HepG2 (cell line): ENCODE data around the gene PSMC2. TPM values are rescaled to one million over a fixed set of nuclear protein-coding genes. Genes with fewer than 3 reads are reported as not detected.

Source experiments
- CHCHD3 ChIP-seq: sonication (generic); formaldehyde crosslinking; IDR thresholded peaks from 2 replicates; pipeline ENCODE4 v1.8.0; 2022; ENCODE audit warnings: mild to moderate bottlenecking, missing genetic modification reagents, moderate library complexity
- DNMT1 ChIP-seq: sonication (generic); formaldehyde crosslinking; IDR thresholded peaks from 2 replicates; pipeline ENCODE4 v1.5.1; 2020; ENCODE audit warnings: mild to moderate bottlenecking, missing genetic modification reagents
- ESRRA ChIP-seq: sonication (generic); formaldehyde crosslinking; IDR thresholded peaks from 2 replicates; pipeline ENCODE4 v1.5.1; 2020; ENCODE audit warnings: mild to moderate bottlenecking, low read depth, missing genetic modification reagents
- HDAC2 ChIP-seq: sonication (generic); formaldehyde crosslinking; IDR thresholded peaks from 2 replicates; pipeline ENCODE4 v1.4.0; 2020; ENCODE audit warnings: missing genetic modification reagents
- HES4 ChIP-seq: sonication (generic); formaldehyde crosslinking; IDR thresholded peaks from 2 replicates; pipeline ENCODE4 v1.9.0; 2021; ENCODE audit warnings: mild to moderate bottlenecking, missing genetic modification reagents, borderline replicate concordance
- HNRNPL ChIP-seq: fragments of 200-400 bp; formaldehyde crosslinking; IDR thresholded peaks from 2 replicates; pipeline ENCODE4 v1.6.1; 2017; ENCODE audit warnings: mild to moderate bottlenecking, low read depth, low read length
- KDM5B ChIP-seq: sonication (generic); formaldehyde crosslinking; IDR thresholded peaks from 2 replicates; pipeline ENCODE4 v1.4.0; 2020; ENCODE audit warnings: missing genetic modification reagents, mild to moderate bottlenecking, borderline replicate concordance
- KLF11 ChIP-seq: IDR thresholded peaks from 2 replicates; pipeline ENCODE4 v1.6.1; 2016; ENCODE audit warnings: missing compliant biosample characterization
- MEIS2 ChIP-seq: sonication (generic); formaldehyde crosslinking; IDR thresholded peaks from 2 replicates; pipeline ENCODE4 v1.9.0; 2021; ENCODE audit warnings: mild to moderate bottlenecking, missing genetic modification reagents
- MTF1 ChIP-seq: sonication (generic); formaldehyde crosslinking; IDR thresholded peaks from 2 replicates; pipeline ENCODE4 v1.5.0; 2020; ENCODE audit warnings: missing genetic modification reagents
- NONO ChIP-seq, 2 experiments: fragments of 450-650 bp in 1 of 2; sonication (generic) in 1 of 2; formaldehyde crosslinking in 1 of 2; IDR thresholded peaks in 1 of 2; conservative IDR thresholded peaks in 1 of 2; 2 replicates each; pipeline versions ENCODE4 v1.6.1 to v1.8.0; 2017 to 2022; ENCODE audit warnings: mild to moderate bottlenecking in 1 of 2, missing genetic modification reagents in 1 of 2, moderate library complexity in 1 of 2
- PITX1 ChIP-seq: sonication (generic); formaldehyde crosslinking; IDR thresholded peaks from 2 replicates; pipeline ENCODE4 v1.5.1; 2020; ENCODE audit warnings: mild to moderate bottlenecking, missing genetic modification reagents
- SALL2 ChIP-seq: sonication (generic); formaldehyde crosslinking; IDR thresholded peaks from 2 replicates; pipeline ENCODE4 v1.8.1; 2023; ENCODE audit warnings: mild to moderate bottlenecking, missing genetic modification reagents, inconsistent platforms
- SIN3A ChIP-seq: IDR thresholded peaks from 2 replicates; pipeline ENCODE4 v1.6.1; 2011; ENCODE audit warnings: low read depth, mild to moderate bottlenecking, control low read depth, low read length, borderline replicate concordance
- SMYD3 ChIP-seq: sonication (generic); formaldehyde crosslinking; IDR thresholded peaks from 2 replicates; pipeline ENCODE4 v1.8.1; 2023; ENCODE audit warnings: mild to moderate bottlenecking, missing genetic modification reagents
- TEAD2 ChIP-seq: sonication (generic); formaldehyde crosslinking; IDR thresholded peaks from 2 replicates; pipeline ENCODE4 v1.9.0; 2021; ENCODE audit warnings: missing genetic modification reagents
- TRIM22 ChIP-seq: fragments of 450-650 bp; IDR thresholded peaks from 2 replicates; pipeline ENCODE4 v1.6.1; 2017
- ZBTB10 ChIP-seq: sonication (generic); formaldehyde crosslinking; IDR thresholded peaks from 2 replicates; pipeline ENCODE4 v1.4.0; 2020; ENCODE audit warnings: missing genetic modification reagents, borderline replicate concordance
- ZBTB37 ChIP-seq: sonication (generic); formaldehyde crosslinking; IDR thresholded peaks from 2 replicates; pipeline ENCODE4 v1.4.0; 2020; ENCODE audit warnings: mild to moderate bottlenecking, missing genetic modification reagents
- ZFY ChIP-seq: sonication (generic); formaldehyde crosslinking; IDR thresholded peaks from 2 replicates; pipeline ENCODE4 v1.4.0; 2020; ENCODE audit warnings: missing genetic modification reagents
- ZMYM2 ChIP-seq: sonication (generic); formaldehyde crosslinking; IDR thresholded peaks from 2 replicates; pipeline ENCODE4 v1.8.0; 2022; ENCODE audit warnings: mild to moderate bottlenecking, missing genetic modification reagents
- ZNF138 ChIP-seq: sonication (generic); formaldehyde crosslinking; IDR thresholded peaks from 2 replicates; pipeline ENCODE4 v1.5.0; 2020; ENCODE audit warnings: mild to moderate bottlenecking, low read depth, missing genetic modification reagents
- ZNF3 ChIP-seq: IDR thresholded peaks from 2 replicates; pipeline ENCODE4 v1.7.0; 2017; ENCODE audit warnings: inconsistent platforms
- ZNF775 ChIP-seq: sonication (generic); formaldehyde crosslinking; IDR thresholded peaks from 2 replicates; pipeline ENCODE4 v1.4.0; 2020; ENCODE audit warnings: missing genetic modification reagents, mild to moderate bottlenecking, moderate library complexity, borderline replicate concordance
- ZNF790 ChIP-seq: sonication (generic); formaldehyde crosslinking; IDR thresholded peaks from 2 replicates; pipeline ENCODE4 v1.8.0; 2022; ENCODE audit warnings: missing genetic modification reagents, mild to moderate bottlenecking, borderline replicate concordance
- ZNF841 ChIP-seq: sonication (generic); formaldehyde crosslinking; IDR thresholded peaks from 2 replicates; pipeline ENCODE4 v1.8.1; 2023; ENCODE audit warnings: missing genetic modification reagents, borderline replicate concordance
- polyA plus RNA-seq, 8 experiments: library from polyadenylated mRNA; depleted of rRNA in 3 of 8; stranded (reverse) in 7 of 8; unstranded in 1 of 8; fragments of >200 nt; fragmentation: Illumina TruSeq in 4 of 8; extraction: Trizol in 4 of 8; gene quantifications; 2 replicates each; pipeline versions ENCODE4 v1.2.1 to v1.2.3, GENCODE V29; 2011 to 2016; ENCODE audit warnings: low read depth in 4 of 8, missing spikeins in 1 of 8, mixed read lengths in 1 of 8; ENCODE audit not compliant: insufficient read depth in 1 of 8
- total RNA-seq, 5 experiments: library from RNA; depleted of rRNA; stranded (reverse); fragments of >200 nt; fragmentation: Illumina TruSeq; extraction: Trizol; gene quantifications; 2 replicates each; pipeline ENCODE4 v1.2.3, GENCODE V29; 2016; ENCODE audit warnings: low read depth in 1 of 5

The PSMC2 gene
- total and polyA plus RNA-seq, 2 of the 13 experiments (the other 11 are each of a cell fraction or from before 2014, with no cell fraction given) = 89.9 to 181 TPM

GRCh38 chr7:103344453-103345149 is 2.8 kb upstream of the PSMC2 start, which contains the start of gene DNAJC2 (continued):
- peak; percentile 70 for TF ChIP-seq MEIS2
- no peak for TF ChIP-seq ESRRA (CRISPR knock-in tag)
- peak; percentile 88 for TF ChIP-seq ZFY
- TF ChIP-seq ZNF138 = no peak
- TF ChIP-seq CHCHD3 (CRISPR knock-in tag) = peak; percentile 72; the same call in 1 of the 2 replicates
- peak; percentile 98 for TF ChIP-seq SIN3A
- TF ChIP-seq HES4 = peak; percentile 96
- peak; percentile 87 for TF ChIP-seq HDAC2
- no peak for TF ChIP-seq ZNF775 (CRISPR knock-in tag)
- no peak for TF ChIP-seq ZBTB10 (CRISPR knock-in tag)
- TF ChIP-seq ZNF841 = no peak
- TF ChIP-seq ZNF3 (CRISPR knock-in tag) = no peak
- TF ChIP-seq ZMYM2 = peak; percentile 64; the same call in 1 of the 2 replicates
- no peak for TF ChIP-seq NONO (IDR thresholded peaks at IDR 0.05)
- TF ChIP-seq NONO (CRISPR knock-in tag; conservative IDR thresholded peaks at IDR 0.05) = peak; percentile 58
- TF ChIP-seq TEAD2 (CRISPR knock-in tag) = no peak
- TF ChIP-seq KDM5B = peak; percentile 28; the same call in 1 of the 2 replicates
- TF ChIP-seq PITX1 = peak; percentile 89
- TF ChIP-seq DNMT1 (CRISPR knock-in tag) = peak; percentile 41; the same call in 1 of the 2 replicates
- TF ChIP-seq TRIM22 = no peak
- no peak for TF ChIP-seq MTF1 (CRISPR knock-in tag)
- peak; percentile 97; the same call in 1 of the 2 replicates for TF ChIP-seq KLF11 (CRISPR knock-in tag)
- no peak for TF ChIP-seq ZBTB37 (CRISPR knock-in tag)
- no peak for TF ChIP-seq SMYD3 (CRISPR knock-in tag)
- peak; percentile 86 for TF ChIP-seq SALL2
- TF ChIP-seq ZNF790 (CRISPR knock-in tag) = peak; percentile 94; the same call in 1 of the 2 replicates
- 0 out of 2 replicates have a peak, but pooled peaks have one; percentile 59 for TF ChIP-seq HNRNPL
